Breast epithelium (tissue), 4 donors: ENCODE results near the gene ST7L. TPM values are rescaled to one million over a fixed set of nuclear protein-coding genes. Genes with fewer than 3 reads are reported as not detected.

Experiments
- DNase-seq, 2 donors: peaks; one replicate each; pipeline ENCODE4 v3.0.0-alpha.2; 2019; ENCODE audit warnings: low spot score in 2 of 2
- H3K27ac ChIP-seq, 2 donors: fragments of 200-600 bp; sonication (generic) in 1 of 2; one replicate each; pipeline ENCODE4 v1.5.1; 2016 to 2019; ENCODE audit warnings: mild to moderate bottlenecking in 1 of 2
- H3K27me3 ChIP-seq, 2 donors: fragments of 200-600 bp; sonication (generic) in 1 of 2; one replicate each; pipeline versions ENCODE4 v1.5.1 to v1.6.0; 2017 to 2019; ENCODE audit warnings: control low read depth in 1 of 2, mild to moderate bottlenecking in 1 of 2
- H3K36me3 ChIP-seq: fragments of 200-600 bp; one replicate; pipeline ENCODE4 v1.5.1; 2019
- H3K4me1 ChIP-seq, 2 donors: fragments of 200-600 bp; sonication (generic); one replicate each; pipeline ENCODE4 v1.5.1; 2016 to 2019; ENCODE audit warnings: control low read depth in 1 of 2
- H3K4me3 ChIP-seq, 3 donors: fragments of 200-600 bp; sonication (generic); 1 replicate in 2 of 3; 2 replicates in 1 of 3; pipeline ENCODE4 v1.5.1; 2016 to 2019; ENCODE audit warnings: mild to moderate bottlenecking in 3 of 3, moderate library complexity in 2 of 3
- H3K9me3 ChIP-seq, 2 donors: fragments of 200-600 bp; sonication (generic) in 1 of 2; one replicate each; pipeline ENCODE4 v1.5.1; 2016 to 2019; ENCODE audit warnings: control low read depth in 1 of 2
- CTCF ChIP-seq, 3 donors: fragments of 450-650 bp; IDR thresholded peaks; one replicate each; pipeline ENCODE4 v1.5.1; 2016 to 2017; ENCODE audit warnings: antibody characterized with exemption in 3 of 3, mild to moderate bottlenecking in 3 of 3, moderate library complexity in 3 of 3
- POLR2A ChIP-seq: fragments of 450-650 bp; IDR thresholded peaks from one replicate; pipeline ENCODE4 v1.6.1; 2016; ENCODE audit warnings: antibody characterized with exemption, mild to moderate bottlenecking, moderate library complexity
- POLR2AphosphoS5 ChIP-seq, 3 donors: sonication (generic); formaldehyde crosslinking; IDR thresholded peaks; one replicate each; pipeline ENCODE4 v1.6.1; 2017; ENCODE audit warnings: antibody characterized with exemption in 3 of 3
- intact Hi-C: fragments of 100-400 bp; cut with DNase I; formaldehyde crosslinking; loops from one replicate; pipeline ENCODE4 v1.15.1; 2023; ENCODE audit warnings: low total_unique reads
- total RNA-seq, 3 donors: library from RNA; depleted of rRNA; stranded (reverse); fragments of >200 nt; gene quantifications; one replicate each; pipeline ENCODE4 v1.1.0, GENCODE V29; 2016

The ST7L gene
- total RNA-seq, 3 donors from 2014 or later = 20.6 to 36.0 (median 25.9) TPM

GRCh38 chr1:112537456-112537855 is 81.5 kb downstream of the ST7L start:
- H3K27me3 ChIP-seq = no peaks in the 10 kb centered on the region
- DNase-seq = no peak
- no peak overlapping the region for H3K27ac ChIP-seq
- no peak overlapping the region for H3K4me3 ChIP-seq
- H3K36me3 ChIP-seq = no peaks in the 10 kb centered on the region
- H3K4me1 ChIP-seq = no peaks in the 10 kb centered on the region
- intact Hi-C loops = no loop called here
- TF ChIP-seq POLR2A (no peak), POLR2AphosphoS5 (IDR thresholded peaks at IDR 0.05) (no peak), CTCF (IDR thresholded peaks at IDR 0.05) (no peak)
- no peaks in the 10 kb centered on the region for H3K9me3 ChIP-seq

DNA sequence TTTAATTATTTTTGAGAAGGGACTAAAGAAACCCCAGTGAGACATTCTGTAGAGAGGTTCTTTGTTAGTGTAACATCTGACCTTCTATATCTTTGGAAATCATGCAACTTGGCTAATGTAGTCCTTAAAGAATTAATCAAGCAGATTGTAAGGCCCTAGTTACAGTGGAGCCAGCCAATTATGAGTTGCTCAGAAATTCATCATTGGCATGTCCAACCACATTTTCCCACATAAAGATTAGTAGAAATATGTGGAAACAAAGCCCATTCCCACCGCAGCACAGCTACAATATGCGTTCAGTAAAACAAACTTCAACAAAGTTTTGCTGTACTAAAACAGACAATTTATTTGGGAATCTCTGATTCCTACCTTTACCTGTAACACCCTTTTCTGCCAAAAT is 82.4 kb downstream of the ST7L start:
- TF ChIP-seq POLR2A (no peak), POLR2AphosphoS5 (IDR thresholded peaks at IDR 0.05) (no peak), CTCF (IDR thresholded peaks at IDR 0.05) (no peak)
- Histone ChIP-seq H3K27ac (no peak overlapping the region), H3K36me3 (no peaks in the 10 kb centered on the region), H3K4me3 (no peak overlapping the region), H3K9me3 (no peaks in the 10 kb centered on the region), H3K4me1 (no peaks in the 10 kb centered on the region), H3K27me3 (no peaks in the 10 kb centered on the region)
- DNase-seq = no peak
- intact Hi-C loops = no loop called here

- H3K27me3 ChIP-seq = no peaks in the 10 kb centered on the region
- no peak overlapping the region for H3K4me3 ChIP-seq
- no peaks in the 10 kb centered on the region for H3K36me3 ChIP-seq
- no peaks in the 10 kb centered on the region for H3K4me1 ChIP-seq
- no peak for TF ChIP-seq CTCF (IDR thresholded peaks at IDR 0.05)
- TF ChIP-seq POLR2AphosphoS5 (IDR thresholded peaks at IDR 0.05) = no peak
- TF ChIP-seq POLR2A = no peak
- DNase-seq = no peak
- intact Hi-C loops = no loop called here
- no peaks in the 10 kb centered on the region for H3K9me3 ChIP-seq
- H3K27ac ChIP-seq = no peak overlapping the region
These were observed 85.9 kb downstream of the ST7L start for GRCh38 chr1:112533029-112533428.

GRCh38 chr1:112532064-112532463 is 86.9 kb downstream of the ST7L start:
- TF ChIP-seq CTCF (IDR thresholded peaks at IDR 0.05) (no peak), POLR2A (no peak), POLR2AphosphoS5 (IDR thresholded peaks at IDR 0.05) (no peak)
- H3K27me3 ChIP-seq = no peaks in the 10 kb centered on the region
- no peak overlapping the region for H3K27ac ChIP-seq
- no peaks in the 10 kb centered on the region for H3K36me3 ChIP-seq
- intact Hi-C loops = no loop called here
- H3K4me1 ChIP-seq = no peaks in the 10 kb centered on the region
- no peak for DNase-seq
- no peaks in the 10 kb centered on the region for H3K9me3 ChIP-seq
- no peak overlapping the region for H3K4me3 ChIP-seq

- H3K9me3 ChIP-seq = no peaks in the 10 kb centered on the region
- H3K27ac ChIP-seq = no peak overlapping the region
- no peaks in the 10 kb centered on the region for H3K36me3 ChIP-seq
- DNase-seq = no peak
- intact Hi-C loops = no loop called here
- H3K27me3 ChIP-seq = no peaks in the 10 kb centered on the region
- no peak overlapping the region for H3K4me3 ChIP-seq
- TF ChIP-seq POLR2A = no peak
- TF ChIP-seq CTCF (IDR thresholded peaks at IDR 0.05) = no peak
- TF ChIP-seq POLR2AphosphoS5 (IDR thresholded peaks at IDR 0.05) = no peak
- H3K4me1 ChIP-seq = no peaks in the 10 kb centered on the region
These were observed 88.1 kb downstream of the ST7L start for GRCh38 chr1:112530832-112531231.
